Fibroblast of the aortic adventitia (primary cell): Measurements from ENCODE around the gene EXOC3L1. TPM values are rescaled to one million over a fixed set of nuclear protein-coding genes. Genes with fewer than 3 reads are reported as not detected.

Experiments
- DNase-seq: peaks from one replicate; pipeline ENCODE4 v3.0.0-alpha.2; 2010; ENCODE audit warnings: low read depth
- H3K4me3 ChIP-seq: 2 replicates; pipeline ENCODE4 v1.5.1; 2011; ENCODE audit warnings: low read depth, mild to moderate bottlenecking, control low read depth, low read length, moderate library complexity
- CTCF ChIP-seq: IDR thresholded peaks from 2 replicates; pipeline ENCODE4 v1.5.1; 2011; ENCODE audit warnings: mild to moderate bottlenecking, low read length, control low read depth, inconsistent platforms; ENCODE audit not compliant: insufficient read depth
- total RNA-seq: library from RNA; depleted of rRNA; stranded (reverse); fragments of >200 nt; gene quantifications from 2 replicates; pipeline ENCODE4 v1.2.3, GENCODE V29; 2012; ENCODE audit warnings: low replicate concordance

The EXOC3L1 gene
- total RNA-seq, 1 donor, result not detected

GRCh38 chr16:67208154-67208896 lies 18.4 kb upstream of the EXOC3L1 start:
- H3K4me3 ChIP-seq, result no peak overlapping the region
- no peak for DNase-seq
- TF ChIP-seq CTCF, result no peak

GRCh38 chr16:67207249-67208091 lies 17.5 kb upstream of the EXOC3L1 start:
- no peak overlapping the region for H3K4me3 ChIP-seq
- no peak for TF ChIP-seq CTCF
- DNase-seq, result no peak

DNA sequence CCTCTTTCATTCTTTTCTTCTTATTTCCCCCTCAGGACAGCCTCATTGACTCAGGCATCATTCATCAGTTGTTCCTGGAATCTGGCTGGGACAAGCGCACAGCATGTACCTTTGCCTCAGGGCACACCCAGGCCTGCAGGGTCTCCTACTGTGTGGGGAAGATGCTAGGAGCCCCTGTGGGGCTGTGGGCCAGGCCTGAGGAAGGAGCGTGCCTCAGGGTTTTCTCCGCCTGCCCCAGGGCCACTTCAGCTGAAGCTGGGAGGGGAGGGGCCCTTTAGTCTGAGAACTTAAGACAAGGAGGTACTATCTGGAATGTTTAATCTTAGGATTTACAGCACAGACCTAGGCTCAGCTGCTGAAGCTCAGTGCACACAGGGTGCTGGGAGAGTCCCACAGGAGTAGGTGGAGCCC lies 16.9 kb upstream of the EXOC3L1 start:
- H3K4me3 ChIP-seq, result no peak overlapping the region
- no peak for DNase-seq
- TF ChIP-seq CTCF, result no peak

DNA sequence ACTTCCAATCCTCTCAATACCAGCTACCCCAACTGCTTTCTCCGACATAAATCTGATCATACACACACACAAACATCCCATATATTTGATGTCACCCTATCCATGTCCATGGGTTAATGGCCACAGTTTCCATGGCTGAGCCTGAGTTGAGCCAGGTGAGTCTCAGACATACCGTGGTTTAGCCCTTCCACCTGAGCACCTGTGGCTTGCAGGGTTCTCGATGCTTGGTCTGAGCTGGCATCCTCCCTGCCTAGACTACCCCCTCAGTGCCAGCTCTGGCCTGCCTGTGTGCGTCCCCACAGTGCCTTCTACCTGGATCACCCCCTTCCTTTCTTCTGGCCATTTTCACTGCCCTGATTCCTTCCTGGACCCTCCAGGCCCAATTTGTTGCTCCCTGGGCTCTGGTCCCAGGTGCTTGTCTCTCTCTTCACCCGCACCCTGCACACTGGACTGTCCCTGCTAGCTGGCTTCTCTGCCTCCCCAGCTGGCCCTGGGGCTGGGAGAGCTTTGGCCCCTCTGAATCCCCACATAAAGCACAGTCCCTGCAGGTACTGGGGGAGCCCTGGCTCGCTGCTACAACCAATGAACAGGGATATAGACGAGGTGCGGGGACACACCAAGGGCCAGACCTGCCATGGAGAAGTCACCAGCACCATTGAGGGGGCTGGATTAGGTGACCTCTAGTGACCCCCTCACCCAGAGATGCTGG lies 16.3 kb upstream of the EXOC3L1 start:
- H3K4me3 ChIP-seq, result no peak overlapping the region
- TF ChIP-seq CTCF, result no peak
- no peak for DNase-seq

GRCh38 chr16:67204076-67204475 lies 14.1 kb upstream of the EXOC3L1 start:
- no peak for TF ChIP-seq CTCF
- no peak overlapping the region for H3K4me3 ChIP-seq
- DNase-seq, result no peak

DNA sequence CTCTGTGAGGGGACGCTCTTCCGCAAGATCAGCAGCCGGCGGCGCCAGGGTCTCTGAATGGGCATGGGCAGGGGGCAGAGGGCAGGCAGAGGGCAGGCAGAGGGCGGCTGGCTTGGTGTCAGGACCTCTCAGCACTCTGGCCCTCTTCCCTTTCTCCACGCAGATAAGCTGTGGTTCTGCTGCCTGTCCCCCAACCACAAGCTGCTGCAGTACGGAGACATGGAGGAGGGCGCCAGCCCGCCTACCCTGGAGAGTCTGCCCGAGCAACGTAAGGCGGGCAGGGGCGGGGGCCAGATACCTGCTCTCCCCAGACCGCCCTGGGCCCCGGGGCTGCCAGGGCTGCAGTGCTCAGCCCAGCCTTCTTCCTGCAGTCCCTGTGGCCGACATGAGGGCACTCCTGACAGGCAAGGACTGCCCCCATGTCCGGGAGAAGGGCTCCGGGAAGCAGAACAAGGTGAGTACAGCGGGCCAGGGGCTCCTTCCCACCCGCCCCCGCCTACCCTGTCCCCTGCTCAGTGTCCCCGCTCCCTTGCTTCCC lies 13.1 kb upstream of the EXOC3L1 start:
- DNase-seq, result no peak
- no peak for TF ChIP-seq CTCF
- no peak overlapping the region for H3K4me3 ChIP-seq
